GM12874 (cell line): ENCODE results near the gene CCT2.

Source experiments
- TF ChIP-seq, protein P1 (sequence below): IDR thresholded peaks from 2 replicates; pipeline ENCODE4 v1.5.1; 2011; ENCODE audit warnings: low read depth, mild to moderate bottlenecking, control low read depth, low read length, moderate library complexity; ENCODE audit not compliant: insufficient read depth

Gene CCT2

GRCh38 chr12:69553628-69554248 is 31.5 kb upstream of the CCT2 start:
- TF ChIP-seq, protein P1, sequence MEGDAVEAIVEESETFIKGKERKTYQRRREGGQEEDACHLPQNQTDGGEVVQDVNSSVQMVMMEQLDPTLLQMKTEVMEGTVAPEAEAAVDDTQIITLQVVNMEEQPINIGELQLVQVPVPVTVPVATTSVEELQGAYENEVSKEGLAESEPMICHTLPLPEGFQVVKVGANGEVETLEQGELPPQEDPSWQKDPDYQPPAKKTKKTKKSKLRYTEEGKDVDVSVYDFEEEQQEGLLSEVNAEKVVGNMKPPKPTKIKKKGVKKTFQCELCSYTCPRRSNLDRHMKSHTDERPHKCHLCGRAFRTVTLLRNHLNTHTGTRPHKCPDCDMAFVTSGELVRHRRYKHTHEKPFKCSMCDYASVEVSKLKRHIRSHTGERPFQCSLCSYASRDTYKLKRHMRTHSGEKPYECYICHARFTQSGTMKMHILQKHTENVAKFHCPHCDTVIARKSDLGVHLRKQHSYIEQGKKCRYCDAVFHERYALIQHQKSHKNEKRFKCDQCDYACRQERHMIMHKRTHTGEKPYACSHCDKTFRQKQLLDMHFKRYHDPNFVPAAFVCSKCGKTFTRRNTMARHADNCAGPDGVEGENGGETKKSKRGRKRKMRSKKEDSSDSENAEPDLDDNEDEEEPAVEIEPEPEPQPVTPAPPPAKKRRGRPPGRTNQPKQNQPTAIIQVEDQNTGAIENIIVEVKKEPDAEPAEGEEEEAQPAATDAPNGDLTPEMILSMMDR = no peak

- TF ChIP-seq, protein P1 = no peak
Observed at GRCh38 chr12:69555461-69555860, 29.8 kb upstream of the CCT2 start.

GRCh38 chr12:69556383-69556782 is 28.9 kb upstream of the CCT2 start:
- TF ChIP-seq, protein P1 = no peak

GRCh38 chr12:69563166-69563762 is 22.0 kb upstream of the CCT2 start:
- TF ChIP-seq, protein P1 = no peak

- TF ChIP-seq, protein P1 = no peak
Observed at GRCh38 chr12:69566603-69567002, 18.7 kb upstream of the CCT2 start.

GRCh38 chr12:69569236-69569635 is 16.0 kb upstream of the CCT2 start:
- TF ChIP-seq, protein P1 = no peak

DNA sequence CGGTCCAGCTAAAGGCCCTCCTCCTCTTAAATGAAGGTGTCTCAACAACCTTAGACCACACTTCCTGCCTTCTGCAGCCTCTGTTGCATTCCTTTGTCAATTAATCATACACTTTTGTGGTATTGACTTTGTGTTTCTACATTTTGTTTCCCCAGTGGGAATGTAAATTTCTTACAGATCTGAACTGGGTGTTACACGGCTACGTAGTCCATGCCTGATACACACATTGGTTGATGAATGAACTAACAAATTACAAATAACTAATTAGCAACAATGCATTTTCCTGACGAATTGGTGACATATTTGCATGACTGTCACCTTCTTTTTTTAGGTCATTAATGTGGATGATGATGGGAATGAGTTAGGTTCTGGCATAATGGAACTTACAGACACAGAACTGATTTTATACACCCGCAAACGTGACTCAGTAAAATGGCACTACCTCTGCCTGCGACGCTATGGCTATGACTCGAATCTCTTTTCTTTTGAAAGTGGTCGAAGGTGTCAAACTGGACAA is 15.2 kb upstream of the CCT2 start:
- TF ChIP-seq, protein P1 = no peak
